SJSA1 (cell line): ENCODE results near the gene PTPRA. TPM values are rescaled to one million over a fixed set of nuclear protein-coding genes. Genes with fewer than 3 reads are reported as not detected.

Experiments used
- DNase-seq, 2 experiments: peaks; one replicate each; pipeline ENCODE4 v3.0.0-alpha.2; 2015 to 2020; ENCODE audit warnings: low spot score in 2 of 2, low read depth in 1 of 2
- H3K27ac ChIP-seq: fragments of 250-450 bp; sonication (Bioruptor Pico); 2 replicates; pipeline ENCODE4 v1.5.1; 2020; ENCODE audit warnings: mild to moderate bottlenecking, moderate library complexity
- H3K27me3 ChIP-seq: fragments of 250-450 bp; sonication (Bioruptor Pico); replicated peaks from 2 replicates; pipeline ENCODE4 v1.5.1; 2020; ENCODE audit warnings: mild to moderate bottlenecking, moderate library complexity
- H3K36me3 ChIP-seq: fragments of 250-450 bp; sonication (Bioruptor Pico); 2 replicates; pipeline ENCODE4 v1.5.1; 2020; ENCODE audit warnings: mild to moderate bottlenecking
- H3K4me1 ChIP-seq: fragments of 250-450 bp; sonication (Bioruptor Pico); replicated peaks from 2 replicates; pipeline ENCODE4 v1.6.1; 2021; ENCODE audit warnings: mild to moderate bottlenecking
- H3K4me3 ChIP-seq: fragments of 250-450 bp; sonication (Bioruptor Pico); 2 replicates; pipeline ENCODE4 v1.5.1; 2020; ENCODE audit warnings: mild to moderate bottlenecking
- H3K9me3 ChIP-seq: fragments of 250-450 bp; sonication (Bioruptor Pico); replicated peaks from 2 replicates; pipeline ENCODE4 v1.5.1; 2020; ENCODE audit warnings: mild to moderate bottlenecking
- total RNA-seq: library from RNA; depleted of rRNA; stranded (reverse); fragments of >200 nt; shearing (Covaris generic); gene quantifications from 2 replicates; pipeline ENCODE4 v1.2.3, GENCODE V29; 2014

The PTPRA gene
- total RNA-seq, 1 experiment from 2014 or later: 36.4 TPM

DNA sequence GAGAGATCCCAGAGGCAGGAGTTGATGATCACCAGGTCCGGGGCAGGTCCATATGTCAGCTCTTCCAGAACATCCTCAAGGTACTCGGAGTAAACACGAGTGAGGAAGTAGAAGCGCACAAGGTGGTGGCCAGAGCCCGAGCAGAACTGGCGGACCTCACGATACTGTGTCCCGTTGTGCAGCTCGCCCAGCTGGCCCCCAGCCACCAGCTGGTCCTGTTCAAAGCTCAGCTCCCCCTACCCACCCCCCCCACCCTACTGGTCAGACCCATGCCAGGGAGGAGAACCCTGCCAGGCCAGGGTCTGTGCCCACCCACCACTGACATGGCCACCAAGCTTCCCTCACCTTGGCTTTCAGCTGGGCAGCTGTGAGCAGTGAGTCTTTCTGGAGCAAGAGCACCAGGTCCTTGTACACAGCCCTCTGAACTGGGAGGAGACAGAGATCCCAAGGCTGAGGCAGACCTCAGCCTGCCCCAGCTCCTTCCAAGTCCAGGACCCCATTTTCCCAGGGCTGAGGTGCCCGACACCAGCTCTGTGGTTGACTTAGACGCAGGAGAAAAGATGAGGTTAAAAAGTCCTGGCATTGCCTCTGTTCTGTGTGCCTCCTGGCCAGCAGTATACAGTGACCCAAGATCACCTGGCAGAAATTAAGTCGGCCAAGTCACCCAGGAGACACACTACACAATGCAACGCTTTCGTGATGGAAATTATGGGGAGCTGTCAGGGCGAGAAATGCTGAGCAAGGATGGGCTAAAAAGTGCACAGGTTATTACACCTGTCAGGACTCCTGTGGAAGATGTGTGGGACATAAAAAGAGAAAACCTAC lies 34.2 kb upstream of the PTPRA start:
- Histone ChIP-seq H3K27me3 (no peaks in the 10 kb centered on the region), H3K27ac (no peak overlapping the region), H3K4me3 (no peak overlapping the region)

DNA sequence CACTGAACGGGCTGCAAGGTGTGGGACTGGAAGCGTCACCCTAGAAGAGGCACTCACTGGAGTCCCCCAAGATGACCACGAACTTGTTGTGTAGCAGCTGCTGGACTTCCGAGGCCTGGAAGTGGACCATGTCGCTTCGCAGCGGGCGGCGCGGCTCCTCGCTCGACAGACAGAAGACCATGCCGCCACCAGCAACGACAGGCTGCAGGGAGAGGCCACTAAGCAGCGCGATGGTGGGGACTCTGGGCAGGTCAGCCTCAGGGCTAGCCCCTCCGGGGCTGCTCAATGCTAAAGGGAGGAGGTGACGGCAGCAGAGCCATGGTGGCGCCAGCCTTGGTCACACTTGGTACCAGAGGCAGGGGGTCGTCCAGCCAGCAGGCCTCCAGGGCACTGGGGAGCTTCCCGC lies 33.5 kb upstream of the PTPRA start:
- Histone ChIP-seq H3K36me3 (peaks cover 30% of the 10 kb centered on the region), H3K27ac (peak overlapping the region; percentile 91), H3K9me3 (peaks cover 5% of the 10 kb centered on the region; the same call in 1 of the 2 replicates), H3K4me3 (peak overlapping the region; percentile 74), H3K4me1 (peaks cover 18% of the 10 kb centered on the region), H3K27me3 (no peaks in the 10 kb centered on the region)
- no peak for DNase-seq

More for the DNA sequence above, 34.2 kb upstream of the PTPRA start:
- DNase-seq: peak in 1 of 2 experiments; percentile 32
- Histone ChIP-seq H3K9me3 (peaks cover 5% of the 10 kb centered on the region; the same call in 1 of the 2 replicates), H3K36me3 (peaks cover 30% of the 10 kb centered on the region), H3K4me1 (peaks cover 18% of the 10 kb centered on the region)

DNA sequence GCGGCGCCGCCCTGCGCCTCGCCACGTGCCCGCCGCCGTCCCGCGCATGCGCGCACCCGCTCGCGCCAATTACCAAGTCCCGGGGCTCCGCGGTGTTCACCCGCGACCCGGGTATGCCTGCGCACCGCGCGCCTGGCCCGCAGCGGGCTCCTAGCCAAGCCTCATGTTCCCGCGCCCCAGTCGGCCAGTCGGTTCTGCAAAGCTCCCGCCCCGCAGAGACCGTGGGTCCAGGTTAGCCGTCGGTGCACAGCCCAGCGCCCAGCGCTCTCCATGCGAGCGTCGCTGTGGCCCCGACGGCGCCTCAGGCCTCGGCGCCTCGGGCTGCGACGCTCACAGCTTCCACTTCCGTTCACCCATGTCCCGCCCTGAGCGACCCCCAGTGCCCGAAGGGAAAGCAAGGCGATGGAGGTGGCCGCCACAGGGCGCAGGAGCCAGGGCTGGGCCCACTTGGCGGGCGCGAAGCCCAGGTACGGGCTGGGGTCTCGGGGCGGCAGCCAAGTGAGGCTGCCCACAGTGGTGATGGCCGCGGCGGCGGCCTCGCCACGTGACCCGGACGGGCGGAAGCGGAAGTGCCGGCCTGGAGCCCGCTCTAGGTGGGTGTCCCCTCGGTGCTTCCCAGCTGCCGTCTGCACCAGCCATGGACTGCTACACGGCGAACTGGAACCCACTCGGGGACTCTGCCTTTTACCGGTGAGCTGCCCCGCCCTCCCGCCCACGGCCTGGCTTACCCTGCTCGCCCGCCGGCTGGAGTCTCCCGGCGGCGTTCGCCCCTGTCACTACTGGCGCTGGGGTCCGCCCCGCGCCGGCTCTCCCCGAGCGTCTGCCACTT lies 32.9 kb upstream of the PTPRA start, which contains the start of the genes PCED1A and VPS16:
Gene PCED1A, minus strand, starts transcription at position 518 of the 829 bp plus-strand sequence. CDS start 743 bp downstream, outside the sequence.
Gene VPS16, plus strand, starts transcription at position 608 of the 829 bp plus-strand sequence. Its CDS starts 30 bp downstream, at position 638.
- Histone ChIP-seq H3K27me3 (no peaks in the 10 kb centered on the region), H3K36me3 (peaks cover 30% of the 10 kb centered on the region), H3K27ac (peak within 1 kb of the TSS; percentile 91), H3K4me3 (peak within 1 kb of the TSS; percentile 74), H3K9me3 (peaks cover 5% of the 10 kb centered on the region; the same call in 1 of the 2 replicates), H3K4me1 (peaks cover 18% of the 10 kb centered on the region)
- peak; percentile 83 to 89 for DNase-seq

DNA sequence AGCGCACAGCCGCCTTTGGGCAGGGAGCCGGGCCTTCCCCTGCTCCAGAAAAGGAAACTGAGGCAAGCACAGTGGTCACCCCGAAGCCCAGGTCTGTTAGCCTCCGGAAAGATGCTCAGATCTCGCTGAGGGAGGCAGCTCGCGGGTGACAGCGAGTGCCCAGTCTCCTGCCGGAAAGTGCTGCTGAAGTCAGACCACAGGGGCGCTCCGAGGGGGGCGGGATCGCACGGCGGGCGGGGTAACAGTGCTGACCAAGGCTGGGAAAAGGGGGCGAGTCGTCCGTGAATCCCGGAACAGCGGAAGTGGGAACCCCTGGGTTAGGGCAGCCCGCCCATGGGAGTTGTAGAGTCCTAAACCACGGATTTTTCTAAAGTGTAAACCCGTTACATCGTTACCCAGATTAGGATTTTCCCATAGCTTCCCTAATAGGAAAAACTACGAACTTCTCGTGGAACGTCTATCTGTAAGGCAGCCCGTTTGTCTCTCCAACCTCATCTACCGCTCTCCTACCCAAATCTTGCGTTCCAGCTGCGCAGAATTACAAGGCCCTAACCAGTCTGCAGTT lies 32.2 kb upstream of the PTPRA start:
- peak; percentile 74 to 83 for DNase-seq
- H3K4me3 ChIP-seq: peak overlapping the region; percentile 74
- H3K27me3 ChIP-seq: no peaks in the 10 kb centered on the region
- peaks cover 18% of the 10 kb centered on the region for H3K4me1 ChIP-seq
- H3K9me3 ChIP-seq: peaks cover 5% of the 10 kb centered on the region; the same call in 1 of the 2 replicates
- peak overlapping the region; percentile 55 for H3K27ac ChIP-seq
- H3K36me3 ChIP-seq: peaks cover 30% of the 10 kb centered on the region

DNA sequence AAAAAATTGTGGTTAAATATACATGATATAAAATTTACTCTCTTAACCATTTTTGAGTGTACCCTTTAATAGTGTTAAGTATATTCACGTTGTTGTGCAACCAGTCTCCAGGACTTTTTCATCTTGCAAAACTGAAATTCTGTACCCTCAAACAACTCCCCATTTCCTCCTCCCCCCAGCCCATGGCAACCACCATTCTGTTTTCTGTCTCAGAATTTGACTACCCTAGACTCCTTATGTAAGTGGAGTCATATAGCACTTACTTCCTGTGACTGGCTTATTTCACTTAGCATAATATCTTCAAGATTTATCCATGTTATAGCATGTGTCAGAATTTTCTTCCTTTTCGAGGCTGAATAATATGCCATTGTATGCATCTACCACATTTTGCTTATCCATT lies 27.7 kb upstream of the PTPRA start:
- Histone ChIP-seq H3K4me1 (0 out of 2 replicates have a peak, but pooled peaks cover 7% of the 10 kb centered on the region), H3K36me3 (peaks cover 3% of the 10 kb centered on the region), H3K4me3 (no peak overlapping the region), H3K9me3 (no peaks in the 10 kb centered on the region), H3K27ac (no peak overlapping the region), H3K27me3 (no peaks in the 10 kb centered on the region)
- peak in 1 of 2 experiments; percentile 1 for DNase-seq

DNA sequence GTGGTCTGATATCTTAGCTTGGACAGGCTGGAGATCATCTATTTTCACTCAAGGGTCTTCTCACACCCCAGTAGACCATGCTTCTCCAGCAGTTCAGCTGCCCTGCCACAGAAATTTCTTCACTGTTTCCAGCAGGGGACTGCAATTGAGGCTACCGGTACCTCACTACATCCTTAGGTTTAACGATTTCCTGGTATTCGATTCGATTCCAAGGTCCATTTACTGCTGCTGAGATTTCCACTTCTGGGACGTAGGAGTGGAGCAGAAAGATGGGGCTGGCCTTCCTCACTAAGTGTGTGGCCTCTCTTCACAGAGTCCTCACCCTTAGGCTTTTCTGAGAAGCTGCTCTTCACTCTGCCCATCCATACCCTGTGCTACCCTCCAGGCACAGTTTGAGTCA lies 26.6 kb upstream of the PTPRA start:
- Histone ChIP-seq H3K27ac (no peak overlapping the region), H3K36me3 (peaks cover 3% of the 10 kb centered on the region), H3K4me3 (no peak overlapping the region), H3K4me1 (0 out of 2 replicates have a peak, but pooled peaks cover 2% of the 10 kb centered on the region), H3K9me3 (no peaks in the 10 kb centered on the region), H3K27me3 (no peaks in the 10 kb centered on the region)
- peak in 1 of 2 experiments; percentile 7 for DNase-seq

DNA sequence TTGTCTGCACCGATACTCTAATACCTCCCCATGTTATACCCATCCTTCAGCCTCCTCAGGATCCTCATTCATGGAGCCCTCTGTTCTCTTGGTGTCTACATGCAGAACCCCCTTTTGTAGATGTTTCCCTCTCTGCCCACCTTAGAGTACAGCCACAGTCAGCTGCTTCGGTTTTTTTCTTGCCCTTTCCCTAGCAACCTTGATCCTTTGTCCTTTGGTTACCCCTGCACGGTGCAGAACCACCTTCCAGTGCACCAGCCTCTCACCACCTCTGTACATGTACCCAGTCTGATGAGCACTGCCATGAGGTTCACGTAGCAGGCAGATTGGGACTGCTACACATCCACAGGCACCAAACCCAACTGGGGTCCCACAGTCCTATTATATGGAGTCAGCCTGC lies 25.5 kb upstream of the PTPRA start:
- Histone ChIP-seq H3K4me1 (no peaks in the 10 kb centered on the region), H3K27ac (no peak overlapping the region), H3K36me3 (peaks cover 3% of the 10 kb centered on the region), H3K27me3 (no peaks in the 10 kb centered on the region), H3K4me3 (no peak overlapping the region), H3K9me3 (no peaks in the 10 kb centered on the region)
- peak in 1 of 2 experiments; percentile 18 for DNase-seq

DNA sequence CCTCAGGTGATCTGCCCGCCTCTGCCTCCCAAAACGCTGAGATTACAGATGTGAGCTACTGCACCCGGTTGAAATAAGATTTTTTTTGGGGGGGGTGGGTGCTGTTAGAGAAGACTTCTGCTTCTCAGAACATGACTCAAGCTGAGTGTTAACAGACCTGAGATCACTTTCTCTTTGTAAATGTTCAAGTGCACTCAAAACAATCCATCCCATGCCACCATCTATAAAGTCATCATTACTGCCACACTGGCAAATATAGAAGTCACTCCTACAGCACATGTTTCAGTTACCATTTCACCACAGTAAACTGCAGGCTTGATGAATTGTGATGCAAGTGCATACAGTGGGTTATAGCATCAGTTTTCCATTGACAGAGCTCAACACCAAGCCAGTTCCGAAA lies 23.8 kb upstream of the PTPRA start:
- Histone ChIP-seq H3K4me1 (no peaks in the 10 kb centered on the region), H3K4me3 (no peak overlapping the region), H3K27ac (no peak overlapping the region), H3K9me3 (no peaks in the 10 kb centered on the region), H3K36me3 (no peaks in the 10 kb centered on the region), H3K27me3 (no peaks in the 10 kb centered on the region)
- DNase-seq: peak in 1 of 2 experiments; percentile 6

DNA sequence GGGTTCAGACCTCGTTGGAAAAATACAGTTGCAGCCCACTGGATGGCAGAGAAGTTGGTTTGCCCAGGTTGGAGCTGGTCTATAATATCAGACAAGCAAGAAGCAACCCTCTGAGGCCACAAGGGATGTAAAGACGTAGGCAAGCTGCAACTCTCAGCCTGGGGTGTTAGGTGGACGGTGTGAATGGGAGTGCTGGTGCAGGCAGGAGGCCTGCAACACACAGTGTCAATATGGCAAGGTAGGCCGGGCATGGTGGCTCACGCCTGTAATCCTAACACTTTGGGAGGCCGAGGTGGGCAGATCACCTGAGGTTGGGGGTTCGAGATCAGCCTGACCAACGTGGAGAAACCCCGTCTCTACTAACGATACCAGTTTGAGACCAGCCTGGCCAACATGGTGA lies 22.2 kb upstream of the PTPRA start:
- no peaks in the 10 kb centered on the region for H3K36me3 ChIP-seq
- no peaks in the 10 kb centered on the region for H3K4me1 ChIP-seq
- H3K9me3 ChIP-seq: no peaks in the 10 kb centered on the region
- H3K27me3 ChIP-seq: no peaks in the 10 kb centered on the region
- no peak overlapping the region for H3K4me3 ChIP-seq
- no peak overlapping the region for H3K27ac ChIP-seq
- DNase-seq: no peak

DNA sequence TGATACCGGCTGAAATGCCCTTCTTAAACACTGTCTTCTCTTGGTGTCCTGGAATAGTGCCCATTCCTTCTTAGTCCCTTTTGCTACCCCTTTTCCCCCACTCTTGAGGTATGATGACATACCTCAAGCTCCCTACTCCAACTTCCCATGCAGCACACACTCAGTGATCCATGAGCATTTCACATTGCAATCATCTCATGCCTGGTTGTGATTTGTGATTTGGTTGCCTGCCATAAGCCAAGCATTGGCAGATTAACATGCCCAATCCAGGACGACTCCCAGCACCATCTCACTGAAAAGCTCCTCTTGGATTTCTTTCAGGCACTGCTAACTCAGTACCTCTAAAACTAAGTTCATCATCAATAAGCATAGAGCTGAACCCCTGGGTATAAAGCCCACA lies 14.7 kb upstream of the PTPRA start:
- DNase-seq: no peak
- Histone ChIP-seq H3K4me3 (no peak overlapping the region), H3K9me3 (no peaks in the 10 kb centered on the region), H3K4me1 (no peaks in the 10 kb centered on the region), H3K27me3 (no peaks in the 10 kb centered on the region), H3K27ac (no peak overlapping the region), H3K36me3 (peaks cover 18% of the 10 kb centered on the region)

DNA sequence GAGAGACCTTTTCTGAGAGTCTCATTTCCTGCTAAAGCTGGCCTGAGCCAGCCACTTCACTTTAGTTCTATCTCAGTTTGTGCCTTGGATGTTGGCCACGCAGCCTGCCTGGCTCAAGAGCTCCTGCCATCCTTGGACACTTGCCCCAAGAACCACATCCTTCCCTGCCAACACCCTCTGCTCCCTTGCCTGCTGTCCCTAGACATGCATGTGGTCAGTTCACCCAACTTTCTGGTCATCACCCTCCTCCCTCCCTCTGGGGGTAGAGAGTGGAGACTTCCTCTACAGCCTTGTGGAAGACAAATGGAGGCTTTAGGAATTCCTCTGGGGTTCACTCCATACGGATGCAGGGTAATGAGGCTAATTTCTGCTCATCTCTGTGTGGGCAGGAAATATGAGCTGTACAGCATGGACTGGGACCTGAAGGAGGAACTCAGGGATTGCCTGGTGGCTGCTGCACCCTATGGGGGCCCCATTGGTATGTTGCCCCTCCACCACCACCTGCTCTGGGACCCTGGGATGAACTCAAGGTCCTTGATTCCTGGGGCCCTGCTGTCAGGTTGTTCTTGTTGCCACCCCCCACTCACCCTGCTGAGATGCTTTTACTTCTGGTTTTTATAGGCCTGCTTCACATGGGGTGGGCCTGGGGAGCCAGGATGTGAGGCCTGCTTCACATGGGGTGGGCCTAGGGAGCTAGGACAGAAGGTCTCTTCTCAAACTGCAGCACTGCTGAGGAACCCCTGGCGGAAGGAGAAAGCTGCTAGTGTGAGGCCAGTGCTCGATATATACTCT lies 13.8 kb upstream of the PTPRA start:
- Histone ChIP-seq H3K9me3 (no peaks in the 10 kb centered on the region), H3K4me1 (no peaks in the 10 kb centered on the region), H3K27me3 (no peaks in the 10 kb centered on the region), H3K36me3 (peaks cover 18% of the 10 kb centered on the region), H3K27ac (no peak overlapping the region), H3K4me3 (no peak overlapping the region)
- no peak for DNase-seq

DNA sequence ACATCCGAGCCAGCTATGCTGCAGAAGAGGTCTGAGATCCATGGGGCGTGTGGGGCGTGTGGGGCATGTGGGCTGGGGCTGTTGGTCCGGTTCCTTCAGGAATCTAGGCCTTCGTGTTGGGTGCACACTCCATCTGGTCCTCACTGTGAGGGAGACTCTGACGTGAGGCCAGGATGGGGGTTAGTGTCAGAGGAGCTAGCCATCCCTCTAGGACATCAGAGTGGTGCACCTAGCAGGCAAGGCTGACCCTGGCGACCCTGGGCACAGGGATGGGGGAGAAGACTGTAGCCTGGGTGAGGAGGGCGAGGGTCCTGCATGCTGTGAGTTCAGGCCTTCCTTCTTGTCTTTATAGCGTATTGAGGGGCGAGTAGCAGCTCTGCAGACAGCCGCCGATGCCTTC lies 8.7 kb upstream of the PTPRA start:
- no peak for DNase-seq
- no peaks in the 10 kb centered on the region for H3K4me1 ChIP-seq
- no peaks in the 10 kb centered on the region for H3K9me3 ChIP-seq

DNA sequence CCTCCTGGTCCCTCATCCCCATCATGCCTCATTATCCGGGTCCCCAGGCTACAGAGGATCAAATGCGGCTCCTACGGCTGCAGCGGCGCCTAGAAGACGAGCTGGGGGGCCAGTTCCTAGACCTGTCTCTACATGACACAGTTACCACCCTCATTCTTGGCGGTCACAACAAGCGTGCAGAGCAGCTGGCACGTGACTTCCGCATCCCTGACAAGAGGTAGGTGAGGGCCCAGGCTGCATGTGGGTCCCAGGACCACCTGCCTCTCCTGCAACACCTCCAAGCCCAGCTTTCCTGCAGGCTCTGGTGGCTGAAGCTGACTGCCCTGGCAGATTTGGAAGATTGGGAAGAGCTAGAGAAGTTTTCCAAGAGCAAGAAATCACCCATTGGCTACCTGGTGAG lies 8.2 kb upstream of the PTPRA start:
- no peaks in the 10 kb centered on the region for H3K9me3 ChIP-seq
- H3K4me3 ChIP-seq: no peak overlapping the region
- DNase-seq: no peak
- no peaks in the 10 kb centered on the region for H3K27me3 ChIP-seq
- H3K27ac ChIP-seq: no peak overlapping the region
- H3K36me3 ChIP-seq: peaks cover 22% of the 10 kb centered on the region
- H3K4me1 ChIP-seq: peaks cover 3% of the 10 kb centered on the region

More for the DNA sequence above, 8.7 kb upstream of the PTPRA start:
- Histone ChIP-seq H3K36me3 (peaks cover 22% of the 10 kb centered on the region), H3K27me3 (no peaks in the 10 kb centered on the region), H3K4me3 (no peak overlapping the region), H3K27ac (no peak overlapping the region)
